Progenitor cell of endocrine pancreas (in vitro differentiated cells): ENCODE data around the gene STK38L. TPM values are rescaled to one million over a fixed set of nuclear protein-coding genes. Genes with fewer than 3 reads are reported as not detected.

Experiments used
- DNase-seq: peaks from one replicate; pipeline ENCODE4 v3.0.0; 2021; ENCODE audit warnings: low spot score; ENCODE audit not compliant: unreplicated experiment
- H3K27ac Mint-ChIP-seq: 2 replicates; pipeline ENCODE4 v1.8.0; 2021; ENCODE audit warnings: mild to moderate bottlenecking, moderate library complexity, mixed read lengths
- H3K27me3 Mint-ChIP-seq: 2 replicates; pipeline ENCODE4 v1.8.0; 2021; ENCODE audit warnings: mixed read lengths
- H3K36me3 Mint-ChIP-seq: 2 replicates; pipeline ENCODE4 v1.8.0; 2022; ENCODE audit warnings: mixed read lengths; ENCODE audit not compliant: insufficient read depth
- H3K4me1 Mint-ChIP-seq: 2 replicates; pipeline ENCODE4 v1.8.0; 2021; ENCODE audit warnings: low read depth, mixed read lengths
- H3K4me3 Mint-ChIP-seq: 2 replicates; pipeline ENCODE4 v1.8.0; 2021; ENCODE audit warnings: low read depth, mild to moderate bottlenecking, moderate library complexity, mixed read lengths
- H3K9me3 Mint-ChIP-seq: 2 replicates; pipeline ENCODE4 v1.8.0; 2021; ENCODE audit warnings: low read depth, mixed read lengths
- total RNA-seq: library from RNA; stranded (reverse); gene quantifications from 2 replicates; pipeline ENCODE4 v1.2.1, GENCODE V29; 2021
- TF ChIP-seq, protein P1 (sequence below): fragments of 200-600 bp; sonication (generic); IDR thresholded peaks from one replicate; pipeline ENCODE4 v1.5.0; 2021; ENCODE audit warnings: antibody characterized with exemption, mild to moderate bottlenecking; ENCODE audit not compliant: unreplicated experiment

The STK38L gene
- total RNA-seq, 1 donor from 2014 or later = 149 TPM

DNA sequence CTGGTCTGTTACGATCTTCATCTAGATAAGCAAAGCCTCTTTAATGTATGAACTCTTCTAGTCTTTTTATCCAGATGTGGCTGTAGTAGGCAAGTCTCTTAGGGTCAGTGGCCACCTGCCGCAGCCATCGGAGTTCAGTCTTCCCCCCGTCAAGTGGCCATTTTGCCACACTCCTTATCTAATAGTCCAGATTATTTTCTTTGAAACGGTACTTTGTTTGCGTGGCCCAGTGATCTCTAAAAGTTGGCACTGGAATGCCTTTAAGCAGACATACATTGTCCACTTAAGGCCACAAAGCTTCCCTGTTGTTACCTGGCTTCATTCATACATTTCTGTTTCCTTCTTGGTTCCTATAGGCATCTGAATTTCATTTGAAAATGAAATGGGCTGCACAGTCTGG, 52.6 kb downstream of the STK38L start:
- H3K9me3 Mint-ChIP-seq = peaks cover 11% of the 10 kb centered on the region
- no peak overlapping the region for H3K4me3 Mint-ChIP-seq
- DNase-seq = no peak
- no peaks in the 10 kb centered on the region for H3K27me3 Mint-ChIP-seq
- peaks cover 29% of the 10 kb centered on the region for H3K4me1 Mint-ChIP-seq
- peaks cover 39% of the 10 kb centered on the region for H3K36me3 Mint-ChIP-seq
- H3K27ac Mint-ChIP-seq = peak overlapping the region; percentile 21
- TF ChIP-seq, protein P1, sequence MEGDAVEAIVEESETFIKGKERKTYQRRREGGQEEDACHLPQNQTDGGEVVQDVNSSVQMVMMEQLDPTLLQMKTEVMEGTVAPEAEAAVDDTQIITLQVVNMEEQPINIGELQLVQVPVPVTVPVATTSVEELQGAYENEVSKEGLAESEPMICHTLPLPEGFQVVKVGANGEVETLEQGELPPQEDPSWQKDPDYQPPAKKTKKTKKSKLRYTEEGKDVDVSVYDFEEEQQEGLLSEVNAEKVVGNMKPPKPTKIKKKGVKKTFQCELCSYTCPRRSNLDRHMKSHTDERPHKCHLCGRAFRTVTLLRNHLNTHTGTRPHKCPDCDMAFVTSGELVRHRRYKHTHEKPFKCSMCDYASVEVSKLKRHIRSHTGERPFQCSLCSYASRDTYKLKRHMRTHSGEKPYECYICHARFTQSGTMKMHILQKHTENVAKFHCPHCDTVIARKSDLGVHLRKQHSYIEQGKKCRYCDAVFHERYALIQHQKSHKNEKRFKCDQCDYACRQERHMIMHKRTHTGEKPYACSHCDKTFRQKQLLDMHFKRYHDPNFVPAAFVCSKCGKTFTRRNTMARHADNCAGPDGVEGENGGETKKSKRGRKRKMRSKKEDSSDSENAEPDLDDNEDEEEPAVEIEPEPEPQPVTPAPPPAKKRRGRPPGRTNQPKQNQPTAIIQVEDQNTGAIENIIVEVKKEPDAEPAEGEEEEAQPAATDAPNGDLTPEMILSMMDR = no peak

DNA sequence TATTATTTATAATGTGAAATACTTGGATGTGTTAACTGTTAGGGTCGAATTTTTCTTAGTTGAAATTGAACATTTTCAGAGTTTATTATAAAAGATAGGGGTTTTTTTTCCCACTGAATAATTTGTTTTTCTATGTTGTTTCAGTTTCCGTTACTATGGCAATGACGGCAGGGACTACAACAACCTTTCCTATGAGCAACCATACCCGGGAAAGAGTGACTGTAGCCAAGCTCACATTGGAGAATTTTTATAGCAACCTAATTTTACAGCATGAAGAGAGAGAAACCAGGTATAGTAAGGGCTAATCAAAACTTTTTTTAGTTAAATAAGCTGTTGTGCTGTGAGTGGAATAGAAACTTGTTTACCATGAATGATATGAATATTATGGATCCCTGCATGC, 53.5 kb downstream of the STK38L start:
- no peaks in the 10 kb centered on the region for H3K27me3 Mint-ChIP-seq
- H3K36me3 Mint-ChIP-seq = peaks cover 43% of the 10 kb centered on the region
- H3K27ac Mint-ChIP-seq = no peak overlapping the region
- H3K4me1 Mint-ChIP-seq = peaks cover 22% of the 10 kb centered on the region
- peaks cover 11% of the 10 kb centered on the region for H3K9me3 Mint-ChIP-seq
- DNase-seq = no peak
- TF ChIP-seq, protein P1 = no peak
- H3K4me3 Mint-ChIP-seq = no peak overlapping the region

DNA sequence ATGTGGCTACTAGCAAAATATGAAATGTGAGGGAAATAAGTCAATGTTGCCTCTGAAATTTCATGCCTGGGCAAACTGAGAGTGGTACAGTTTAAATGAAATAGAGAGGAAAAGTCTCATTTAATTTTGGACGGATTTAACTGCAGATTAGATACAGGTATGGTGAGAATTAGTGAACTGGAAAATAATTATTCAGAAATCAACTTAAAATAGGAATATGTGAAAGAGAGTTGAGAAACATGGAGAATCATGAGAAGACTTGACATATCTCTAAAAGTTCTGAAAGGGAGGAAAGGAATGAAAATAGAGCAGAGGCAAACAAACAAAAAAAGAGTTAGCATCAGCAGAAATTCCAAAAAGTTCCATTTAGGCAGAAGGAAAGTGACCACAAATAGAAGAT, 55.0 kb downstream of the STK38L start:
- no peak overlapping the region for H3K4me3 Mint-ChIP-seq
- no peaks in the 10 kb centered on the region for H3K27me3 Mint-ChIP-seq
- peaks cover 20% of the 10 kb centered on the region for H3K4me1 Mint-ChIP-seq
- H3K27ac Mint-ChIP-seq = no peak overlapping the region
- peaks cover 48% of the 10 kb centered on the region for H3K36me3 Mint-ChIP-seq
- TF ChIP-seq, protein P1 = no peak
- DNase-seq = no peak
- peaks cover 13% of the 10 kb centered on the region for H3K9me3 Mint-ChIP-seq

DNA sequence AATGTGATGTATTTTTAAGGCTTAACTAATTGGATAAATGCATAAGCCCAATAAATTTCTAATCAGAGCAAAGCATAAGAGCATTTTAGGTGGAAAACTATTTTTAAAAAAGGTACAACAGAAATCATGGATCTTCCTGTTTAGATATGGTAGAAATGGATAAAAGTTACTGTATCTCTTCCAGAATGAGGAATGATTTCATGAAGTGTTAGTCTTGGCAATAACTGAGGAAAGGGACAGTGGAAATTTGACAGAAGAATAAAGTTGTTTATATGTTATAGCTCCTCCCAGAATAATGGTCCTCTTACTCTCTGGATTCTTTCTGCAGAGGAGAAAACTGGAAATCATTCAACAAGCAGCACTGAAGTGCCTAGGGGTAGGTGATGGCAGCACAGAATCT, 56.1 kb downstream of the STK38L start:
- Mint-ChIP-seq H3K4me1 (peaks cover 17% of the 10 kb centered on the region), H3K9me3 (peaks cover 13% of the 10 kb centered on the region), H3K4me3 (no peak overlapping the region), H3K36me3 (peaks cover 46% of the 10 kb centered on the region), H3K27ac (peak overlapping the region; percentile 18), H3K27me3 (no peaks in the 10 kb centered on the region)
- TF ChIP-seq, protein P1 = no peak
- DNase-seq = no peak

DNA sequence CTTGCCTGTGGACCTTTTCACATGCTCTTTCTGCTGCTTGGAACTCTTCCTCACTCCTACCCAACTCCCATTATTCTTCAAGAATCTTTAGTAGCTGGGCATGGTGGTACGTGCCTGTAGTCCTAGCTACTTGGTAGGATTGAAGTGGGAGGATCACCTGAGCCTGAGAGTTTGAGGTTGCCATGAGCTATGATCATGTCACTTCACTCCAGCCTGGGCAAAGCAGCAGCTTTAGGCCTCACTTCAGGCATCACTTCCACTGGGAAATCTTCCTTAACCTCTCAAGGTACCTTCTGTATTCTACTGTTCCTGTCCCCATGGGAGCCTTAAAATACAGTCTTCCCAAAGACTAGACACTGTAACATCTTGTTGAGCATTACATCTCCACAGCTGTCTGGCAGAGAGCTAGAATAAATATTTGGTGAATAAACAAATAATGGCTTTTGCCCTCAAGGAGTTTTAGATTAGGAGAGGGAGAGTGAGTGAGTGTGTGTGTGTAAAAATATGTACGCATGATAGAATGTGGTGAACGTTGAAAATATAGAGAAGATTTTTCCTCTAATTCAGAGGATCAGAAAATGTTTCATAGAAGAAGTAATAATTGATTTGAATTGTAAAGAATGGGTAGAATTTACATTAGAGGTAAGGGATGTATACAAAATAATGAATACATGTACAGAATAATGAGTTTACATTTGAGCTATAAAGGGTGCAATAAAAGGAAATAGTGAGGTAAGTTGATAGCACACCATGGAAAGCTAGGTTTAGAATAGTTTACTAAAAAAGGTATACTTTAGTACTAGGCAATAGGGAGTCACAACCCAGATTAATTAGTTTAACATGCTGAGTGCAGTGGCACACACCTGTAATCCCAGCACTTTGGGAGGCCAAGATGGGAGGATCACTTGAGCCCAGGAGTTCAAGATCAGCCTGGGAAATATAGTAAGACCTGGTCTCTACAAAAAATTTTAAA, 59.3 kb downstream of the STK38L start:
- TF ChIP-seq, protein P1 = no peak
- no peaks in the 10 kb centered on the region for H3K27me3 Mint-ChIP-seq
- H3K9me3 Mint-ChIP-seq = peaks cover 11% of the 10 kb centered on the region
- H3K27ac Mint-ChIP-seq = peak overlapping the region; percentile 49
- no peak overlapping the region for H3K4me3 Mint-ChIP-seq
- DNase-seq = no peak
- peaks cover 38% of the 10 kb centered on the region for H3K36me3 Mint-ChIP-seq
- peaks cover 11% of the 10 kb centered on the region for H3K4me1 Mint-ChIP-seq
